ENCODE results near the gene GRAMD1B.

The GRAMD1B gene

DNA sequence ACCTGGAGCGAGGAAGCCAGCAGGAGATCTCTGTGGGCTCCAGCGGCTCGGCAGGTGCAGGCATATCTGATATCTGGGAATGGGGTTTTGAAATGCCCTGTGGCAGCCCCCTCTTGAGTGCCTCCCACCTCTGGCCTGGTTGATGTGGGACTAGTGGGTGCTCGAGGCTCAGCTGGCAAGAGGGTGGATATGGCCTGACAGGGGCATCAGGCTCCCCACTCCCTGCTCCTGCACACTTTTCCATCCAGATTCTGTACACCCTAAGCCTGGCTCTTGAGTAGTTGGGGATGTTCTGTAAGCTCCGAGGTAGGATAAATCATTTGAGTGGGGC lies 149.4 kb downstream of the GRAMD1B start:
- H3K27me3 ChIP-seq (ENCODE audit: control insufficient read depth, insufficient read depth, low read length) = no peaks in the 10 kb centered on the region
- no peak overlapping the region for H3K4me3 ChIP-seq (ENCODE audit: low read length)
- no peaks in the 10 kb centered on the region for H3K36me3 ChIP-seq (ENCODE audit: control insufficient read depth, insufficient read depth, low read length)
- no peak overlapping the region for H3K27ac ChIP-seq (ENCODE audit: low read depth, low read length)
- no peaks in the 10 kb centered on the region for H3K4me1 ChIP-seq (ENCODE audit: control insufficient read depth, insufficient read depth, low read length)
- H3K9ac ChIP-seq (ENCODE audit: low read length) = no peak overlapping the region

DNA sequence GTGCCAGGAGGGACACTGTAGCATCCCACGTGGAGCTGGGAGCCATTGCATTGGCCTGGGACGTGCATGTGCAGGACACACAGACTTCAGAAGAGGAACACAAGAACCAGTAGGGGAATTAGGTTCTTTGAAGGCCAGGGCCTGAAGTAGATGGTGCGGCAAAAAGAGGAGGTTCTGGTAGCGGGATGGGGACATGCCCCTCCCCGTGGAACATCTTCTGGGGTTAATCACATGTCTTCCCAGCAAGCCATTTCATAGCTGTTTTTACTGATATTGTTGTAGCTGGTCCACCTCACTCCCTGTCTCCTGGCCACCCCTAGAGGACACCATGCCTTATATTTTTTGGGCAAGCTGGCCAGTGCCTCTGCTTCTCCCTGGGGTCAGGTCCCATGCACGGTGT lies 150.1 kb downstream of the GRAMD1B start:
- Histone ChIP-seq H3K36me3 (ENCODE audit: control insufficient read depth, insufficient read depth, low read length) (no peaks in the 10 kb centered on the region), H3K4me1 (ENCODE audit: control insufficient read depth, insufficient read depth, low read length) (no peaks in the 10 kb centered on the region), H3K4me3 (ENCODE audit: low read length) (no peak overlapping the region), H3K27me3 (ENCODE audit: control insufficient read depth, insufficient read depth, low read length) (no peaks in the 10 kb centered on the region), H3K27ac (ENCODE audit: low read depth, low read length) (no peak overlapping the region), H3K9ac (ENCODE audit: low read length) (no peak overlapping the region)

DNA sequence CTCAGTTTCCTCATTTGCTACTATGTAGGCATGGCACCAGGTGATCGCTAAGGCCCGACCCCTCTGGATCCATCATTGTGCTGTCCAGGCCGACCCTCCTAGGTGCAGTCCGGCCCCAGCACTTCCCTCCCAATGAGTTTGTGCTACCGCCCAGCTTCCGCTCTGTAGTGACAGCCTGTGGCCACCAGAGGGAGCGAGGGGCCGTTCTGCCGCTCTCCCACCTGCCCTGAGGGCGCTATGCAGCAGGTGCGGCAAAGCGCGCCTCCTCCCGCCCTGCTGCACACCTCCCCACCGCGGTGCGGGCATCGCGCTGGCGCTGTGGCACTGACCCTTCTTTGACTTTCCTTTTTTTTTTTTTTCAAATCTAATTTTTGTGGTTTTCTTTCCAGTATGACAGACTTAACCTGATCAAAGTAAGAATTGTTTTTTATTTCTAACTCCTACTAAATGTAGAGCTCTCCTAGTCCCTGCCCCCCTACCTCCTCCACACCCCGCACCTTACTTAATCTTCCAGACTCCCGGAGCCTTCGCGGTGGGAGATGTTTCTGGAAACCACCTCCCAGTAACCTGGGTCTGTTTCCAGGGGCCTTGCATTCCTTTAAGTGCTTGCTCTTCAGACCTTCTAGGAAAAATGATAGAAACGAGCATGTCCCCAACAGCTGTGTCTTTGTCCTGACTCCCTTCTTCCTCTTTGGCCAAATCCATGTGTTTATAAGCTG lies 150.6 kb downstream of the GRAMD1B start:
- Histone ChIP-seq H3K4me3 (ENCODE audit: low read length) (no peak overlapping the region), H3K9ac (ENCODE audit: low read length) (no peak overlapping the region), H3K36me3 (ENCODE audit: control insufficient read depth, insufficient read depth, low read length) (no peaks in the 10 kb centered on the region), H3K27me3 (ENCODE audit: control insufficient read depth, insufficient read depth, low read length) (no peaks in the 10 kb centered on the region), H3K27ac (ENCODE audit: low read depth, low read length) (no peak overlapping the region), H3K4me1 (ENCODE audit: control insufficient read depth, insufficient read depth, low read length) (no peaks in the 10 kb centered on the region)

DNA sequence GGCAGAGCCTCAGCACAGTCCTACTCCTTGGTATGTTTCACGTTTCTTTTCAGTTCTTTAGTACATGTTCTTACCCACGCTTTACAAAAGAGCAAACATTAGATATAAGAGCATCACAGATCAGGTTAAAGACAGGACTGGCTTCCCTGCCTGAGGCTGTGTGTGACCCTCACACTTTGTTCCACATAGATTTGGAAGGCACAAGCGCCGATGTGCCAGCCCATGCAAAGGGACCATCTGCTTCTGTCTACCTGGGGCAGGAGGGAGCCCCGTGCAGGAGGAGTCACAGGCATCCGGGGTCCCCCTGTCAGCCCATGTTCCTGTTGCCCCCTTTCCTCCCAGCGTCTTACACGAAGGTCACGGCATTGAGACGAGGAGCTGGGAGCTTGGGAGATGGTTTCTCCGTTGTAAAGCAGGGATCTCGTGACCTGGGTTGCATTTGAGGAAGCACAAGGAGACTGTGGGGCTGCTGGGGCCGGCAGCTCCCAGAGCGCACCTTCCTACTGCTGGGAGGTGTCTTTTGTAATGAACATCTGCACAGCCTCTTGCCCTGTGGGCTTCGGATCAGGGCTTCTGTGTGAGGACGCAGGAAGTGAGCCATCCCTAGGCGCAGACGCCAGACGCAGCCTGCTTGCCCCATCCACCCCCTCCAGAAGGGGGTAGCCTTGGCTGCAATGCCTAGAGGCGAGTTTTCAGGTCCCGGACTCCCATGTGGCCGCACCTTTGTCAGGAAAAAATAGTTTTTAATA lies 151.8 kb downstream of the GRAMD1B start:
- Histone ChIP-seq H3K36me3 (ENCODE audit: control insufficient read depth, insufficient read depth, low read length) (no peaks in the 10 kb centered on the region), H3K27me3 (ENCODE audit: control insufficient read depth, insufficient read depth, low read length) (no peaks in the 10 kb centered on the region), H3K4me3 (ENCODE audit: low read length) (no peak overlapping the region), H3K4me1 (ENCODE audit: control insufficient read depth, insufficient read depth, low read length) (no peaks in the 10 kb centered on the region), H3K27ac (ENCODE audit: low read depth, low read length) (no peak overlapping the region), H3K9ac (ENCODE audit: low read length) (no peak overlapping the region)

DNA sequence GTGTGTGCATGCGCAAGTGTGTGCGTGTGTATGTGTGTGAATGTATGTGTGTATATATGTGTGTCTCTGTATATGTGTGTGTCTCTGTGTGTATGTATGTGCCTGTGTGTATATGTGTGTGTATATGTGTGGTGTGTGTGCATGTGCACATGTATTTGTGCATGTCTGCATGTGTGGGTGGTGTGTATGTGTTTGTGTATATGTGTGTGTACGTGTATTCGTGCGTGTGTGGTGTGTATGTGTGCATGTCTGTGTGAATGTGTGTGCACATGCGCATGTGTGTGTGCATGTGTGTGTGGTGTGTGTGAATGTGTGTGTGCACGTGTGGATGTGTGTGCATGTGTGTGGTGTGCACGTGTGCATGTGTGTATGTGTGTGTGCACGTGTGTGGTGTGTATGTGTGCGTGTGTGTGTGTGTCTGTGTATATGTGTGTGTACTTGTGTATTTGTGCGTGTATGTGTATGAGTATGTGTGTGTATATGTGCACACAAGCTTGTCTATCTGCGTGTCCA lies 153.0 kb downstream of the GRAMD1B start:
- Histone ChIP-seq H3K4me3 (ENCODE audit: low read length) (no peak overlapping the region), H3K4me1 (ENCODE audit: control insufficient read depth, insufficient read depth, low read length) (no peaks in the 10 kb centered on the region), H3K36me3 (ENCODE audit: control insufficient read depth, insufficient read depth, low read length) (no peaks in the 10 kb centered on the region), H3K27me3 (ENCODE audit: control insufficient read depth, insufficient read depth, low read length) (no peaks in the 10 kb centered on the region), H3K9ac (ENCODE audit: low read length) (no peak overlapping the region), H3K27ac (ENCODE audit: low read depth, low read length) (no peak overlapping the region)

DNA sequence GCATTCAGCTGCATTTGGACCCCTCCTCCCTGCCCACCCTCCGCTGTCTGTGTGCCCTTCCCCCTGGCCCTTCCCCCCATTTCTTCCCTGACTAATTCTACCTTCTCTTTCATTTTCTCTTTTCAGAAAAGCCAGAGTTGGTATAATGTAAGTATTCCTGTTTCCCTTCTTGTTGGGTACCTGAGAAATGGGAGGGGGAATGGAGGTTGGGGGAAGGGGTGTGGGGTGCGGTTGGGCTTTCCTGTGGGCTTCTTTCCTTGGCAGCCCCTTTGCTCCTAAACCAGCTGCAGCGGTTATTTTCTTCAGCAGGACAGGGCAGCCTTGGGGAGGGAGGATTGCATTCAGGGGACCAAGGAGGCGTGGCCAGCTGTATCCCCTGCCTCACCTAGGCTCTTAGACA lies 154.1 kb downstream of the GRAMD1B start:
- no peak overlapping the region for H3K9ac ChIP-seq (ENCODE audit: low read length)
- H3K27me3 ChIP-seq (ENCODE audit: control insufficient read depth, insufficient read depth, low read length) = no peaks in the 10 kb centered on the region
- no peak overlapping the region for H3K4me3 ChIP-seq (ENCODE audit: low read length)
- H3K4me1 ChIP-seq (ENCODE audit: control insufficient read depth, insufficient read depth, low read length) = no peaks in the 10 kb centered on the region
- H3K27ac ChIP-seq (ENCODE audit: low read depth, low read length) = no peak overlapping the region
- H3K36me3 ChIP-seq (ENCODE audit: control insufficient read depth, insufficient read depth, low read length) = no peaks in the 10 kb centered on the region

DNA sequence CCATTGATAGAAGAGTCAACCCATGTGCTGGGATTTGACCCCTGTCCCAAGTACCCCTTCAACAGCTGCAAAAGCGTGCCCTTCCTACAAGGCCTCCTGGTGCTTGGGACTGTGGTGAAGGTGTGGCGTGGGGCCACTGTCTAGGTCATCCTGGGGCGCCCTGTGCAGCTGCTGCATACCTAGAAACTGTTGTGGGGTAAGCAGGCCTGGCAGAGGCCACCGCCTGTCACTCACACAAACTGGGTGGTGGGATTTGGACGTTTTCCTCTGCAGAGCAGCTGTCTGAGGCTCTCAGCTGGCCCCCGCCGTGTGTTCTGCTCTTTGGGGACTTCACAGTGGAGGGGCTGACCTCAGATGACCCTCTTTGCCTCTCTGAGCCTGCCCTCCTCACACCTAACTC lies 154.7 kb downstream of the GRAMD1B start:
- Histone ChIP-seq H3K27ac (ENCODE audit: low read depth, low read length) (no peak overlapping the region), H3K4me3 (ENCODE audit: low read length) (no peak overlapping the region), H3K27me3 (ENCODE audit: control insufficient read depth, insufficient read depth, low read length) (no peaks in the 10 kb centered on the region), H3K4me1 (ENCODE audit: control insufficient read depth, insufficient read depth, low read length) (no peaks in the 10 kb centered on the region), H3K36me3 (ENCODE audit: control insufficient read depth, insufficient read depth, low read length) (no peaks in the 10 kb centered on the region), H3K9ac (ENCODE audit: low read length) (no peak overlapping the region)

DNA sequence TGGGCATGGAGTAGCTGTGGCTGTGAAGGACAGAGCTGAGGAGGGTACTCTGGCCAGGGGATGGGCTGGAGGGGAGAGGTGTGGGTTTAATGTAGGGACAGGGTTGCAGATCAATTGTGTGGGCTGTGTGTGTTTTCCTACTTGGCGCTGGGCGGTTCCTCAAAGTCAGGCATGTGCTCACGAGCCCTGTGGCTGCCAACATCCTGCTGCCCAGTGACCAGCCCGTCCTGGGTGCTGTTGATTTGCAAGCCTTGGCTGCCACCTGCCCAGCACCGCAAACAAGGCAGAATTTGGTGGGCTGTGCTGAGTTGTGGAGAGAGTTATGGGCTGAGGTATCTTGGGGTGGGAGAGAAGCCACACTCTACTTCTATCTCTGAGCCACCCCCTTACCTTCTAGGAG lies 155.1 kb downstream of the GRAMD1B start:
- no peaks in the 10 kb centered on the region for H3K4me1 ChIP-seq (ENCODE audit: control insufficient read depth, insufficient read depth, low read length)
- no peak overlapping the region for H3K27ac ChIP-seq (ENCODE audit: low read depth, low read length)
- H3K27me3 ChIP-seq (ENCODE audit: control insufficient read depth, insufficient read depth, low read length) = no peaks in the 10 kb centered on the region
- no peak overlapping the region for H3K9ac ChIP-seq (ENCODE audit: low read length)
- H3K4me3 ChIP-seq (ENCODE audit: low read length) = no peak overlapping the region
- no peaks in the 10 kb centered on the region for H3K36me3 ChIP-seq (ENCODE audit: control insufficient read depth, insufficient read depth, low read length)

DNA sequence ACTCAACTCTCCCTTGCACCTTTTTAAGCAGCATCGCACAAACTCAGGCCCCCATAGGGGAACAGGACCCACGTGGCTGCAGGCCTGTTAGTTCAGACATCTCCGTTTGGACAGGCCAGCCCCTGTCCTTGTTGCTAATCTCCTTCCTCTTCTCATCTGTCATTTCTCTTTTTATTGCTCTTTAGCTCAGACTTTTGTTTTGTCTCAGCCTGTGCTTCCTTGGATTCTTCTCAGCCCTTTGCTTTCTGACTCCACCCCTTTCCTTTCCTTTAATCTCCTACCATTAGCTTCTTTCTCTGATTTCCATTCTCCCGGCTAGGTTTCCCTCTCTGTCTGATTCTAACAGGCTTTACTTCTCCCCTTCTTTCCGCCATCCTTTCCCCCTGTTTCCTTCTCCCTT lies 155.6 kb downstream of the GRAMD1B start:
- H3K36me3 ChIP-seq (ENCODE audit: control insufficient read depth, insufficient read depth, low read length) = no peaks in the 10 kb centered on the region
- no peaks in the 10 kb centered on the region for H3K4me1 ChIP-seq (ENCODE audit: control insufficient read depth, insufficient read depth, low read length)
- H3K27ac ChIP-seq (ENCODE audit: low read depth, low read length) = no peak overlapping the region
- H3K4me3 ChIP-seq (ENCODE audit: low read length) = no peak overlapping the region
- no peaks in the 10 kb centered on the region for H3K27me3 ChIP-seq (ENCODE audit: control insufficient read depth, insufficient read depth, low read length)
- H3K9ac ChIP-seq (ENCODE audit: low read length) = no peak overlapping the region

DNA sequence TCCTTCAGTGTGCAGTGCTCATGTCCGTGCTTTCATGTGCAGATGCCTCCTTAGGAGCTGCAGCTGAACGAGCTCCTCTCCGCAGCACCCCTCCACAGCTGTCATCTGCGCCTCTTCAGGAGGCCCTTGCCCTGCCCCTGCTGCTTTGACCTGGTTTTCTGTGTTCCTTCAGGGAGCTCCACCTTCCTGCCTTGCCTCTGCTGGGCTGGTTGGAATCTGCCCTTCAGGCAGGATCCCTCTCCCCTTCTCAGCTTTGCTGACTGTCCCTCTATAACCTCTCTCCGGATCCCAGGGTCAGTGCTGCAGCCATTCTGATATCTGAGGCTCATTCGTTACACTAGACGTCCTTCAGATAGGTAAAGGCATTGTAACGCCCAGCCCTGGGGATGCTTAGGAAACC lies 156.5 kb downstream of the GRAMD1B start:
- no peak overlapping the region for H3K9ac ChIP-seq (ENCODE audit: low read length)
- H3K4me3 ChIP-seq (ENCODE audit: low read length) = no peak overlapping the region
- no peaks in the 10 kb centered on the region for H3K4me1 ChIP-seq (ENCODE audit: control insufficient read depth, insufficient read depth, low read length)

DNA sequence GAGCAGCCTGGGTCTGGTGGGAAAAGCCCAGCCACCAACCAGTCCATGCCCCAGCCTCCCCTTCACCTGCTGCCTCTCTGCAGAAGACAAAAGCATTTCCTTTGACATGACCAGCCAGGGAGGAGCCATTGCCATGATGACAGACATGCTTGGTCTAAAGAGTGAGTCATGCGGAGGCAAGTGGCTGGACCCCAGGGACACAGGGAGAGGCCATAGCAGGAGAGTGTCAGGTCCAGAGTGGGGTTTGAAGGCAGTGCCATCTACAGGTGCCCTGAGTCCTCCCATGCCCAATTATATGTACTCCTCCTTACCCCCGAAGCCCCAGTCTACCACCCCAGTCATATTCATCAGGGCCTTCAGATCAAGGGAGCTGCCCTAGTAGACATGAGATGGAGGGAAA lies 157.0 kb downstream of the GRAMD1B start:
- no peaks in the 10 kb centered on the region for H3K4me1 ChIP-seq (ENCODE audit: control insufficient read depth, insufficient read depth, low read length)
- no peaks in the 10 kb centered on the region for H3K36me3 ChIP-seq (ENCODE audit: control insufficient read depth, insufficient read depth, low read length)
- no peak overlapping the region for H3K9ac ChIP-seq (ENCODE audit: low read length)
- no peak overlapping the region for H3K4me3 ChIP-seq (ENCODE audit: low read length)
- H3K27me3 ChIP-seq (ENCODE audit: control insufficient read depth, insufficient read depth, low read length) = no peaks in the 10 kb centered on the region
- H3K27ac ChIP-seq (ENCODE audit: low read depth, low read length) = no peak overlapping the region

More for the DNA sequence above, 156.5 kb downstream of the GRAMD1B start:
- no peaks in the 10 kb centered on the region for H3K36me3 ChIP-seq (ENCODE audit: control insufficient read depth, insufficient read depth, low read length)
- H3K27me3 ChIP-seq (ENCODE audit: control insufficient read depth, insufficient read depth, low read length) = no peaks in the 10 kb centered on the region
- H3K27ac ChIP-seq (ENCODE audit: low read depth, low read length) = no peak overlapping the region

DNA sequence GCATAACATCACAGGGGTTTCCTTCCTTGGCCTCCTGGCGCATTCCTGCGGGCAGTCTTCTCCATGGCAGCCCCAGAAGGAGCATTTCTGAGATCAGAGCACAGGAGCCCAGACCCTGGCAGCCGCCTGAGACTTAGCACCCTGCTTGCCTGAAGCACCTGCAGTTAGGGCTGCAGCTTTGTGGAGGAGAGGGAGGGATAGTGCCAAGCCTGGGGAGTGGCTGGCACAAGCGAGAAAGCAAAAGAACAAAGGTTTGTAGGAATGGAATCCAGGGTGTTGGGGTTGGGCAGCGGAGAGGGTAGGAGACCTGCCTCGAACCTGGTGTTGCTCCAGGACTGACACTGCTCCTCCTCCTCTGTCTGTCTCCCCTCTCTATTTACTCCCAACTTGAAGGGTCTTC lies 157.5 kb downstream of the GRAMD1B start:
- no peaks in the 10 kb centered on the region for H3K27me3 ChIP-seq (ENCODE audit: control insufficient read depth, insufficient read depth, low read length)
- H3K4me3 ChIP-seq (ENCODE audit: low read length) = no peak overlapping the region
- no peak overlapping the region for H3K27ac ChIP-seq (ENCODE audit: low read depth, low read length)
- H3K4me1 ChIP-seq (ENCODE audit: control insufficient read depth, insufficient read depth, low read length) = no peaks in the 10 kb centered on the region
- H3K9ac ChIP-seq (ENCODE audit: low read length) = no peak overlapping the region
- no peaks in the 10 kb centered on the region for H3K36me3 ChIP-seq (ENCODE audit: control insufficient read depth, insufficient read depth, low read length)

Data from rectal smooth muscle tissue (tissue), 1 donor.